OCI-LY1 (cell line): ENCODE measurements around the gene NTNG1.
"Not testable (repeated sequence)": the region's sequence is repeated elsewhere in the genome, so short reads cannot be mapped to it uniquely, and the experiment has no call there.

Experiments
- H2AFZ ChIP-seq: fragments of 200-600 bp; sonication (generic), shearing (Covaris generic); 2 replicates; pipeline ENCODE4 v1.6.0; 2014; ENCODE audit warnings: antibody characterized with exemption, mild to moderate bottlenecking, low read length
- H3F3A ChIP-seq: fragments of 200-600 bp; sonication (generic), shearing (Covaris generic); 2 replicates; pipeline ENCODE4 v1.6.0; 2014; ENCODE audit warnings: mild to moderate bottlenecking, antibody characterized with exemption, low read length, moderate library complexity; ENCODE audit not compliant: insufficient read depth
- H3K27ac ChIP-seq: fragments of 200-600 bp; sonication (generic); 2 replicates; pipeline ENCODE4 v1.5.1; 2014; ENCODE audit warnings: low read length, mixed run types, mild to moderate bottlenecking, low read depth; ENCODE audit not compliant: poor library complexity, severe bottlenecking
- H3K27me3 ChIP-seq: fragments of 200-600 bp; sonication (generic); 2 replicates; pipeline ENCODE4 v1.6.0; 2014; ENCODE audit warnings: antibody characterized with exemption, mild to moderate bottlenecking, low read length, moderate library complexity; ENCODE audit not compliant: insufficient read depth
- H3K36me3 ChIP-seq: fragments of 200-600 bp; sonication (generic); 2 replicates; pipeline ENCODE4 v1.6.1; 2014; ENCODE audit warnings: mild to moderate bottlenecking, antibody characterized with exemption, low read length, moderate library complexity, mixed read lengths; ENCODE audit not compliant: insufficient read depth
- H3K4me1 ChIP-seq: fragments of 200-600 bp; sonication (generic); 2 replicates; pipeline ENCODE4 v1.5.1; 2014; ENCODE audit warnings: mild to moderate bottlenecking, low read length, moderate library complexity; ENCODE audit not compliant: insufficient read depth, severe bottlenecking
- H3K4me2 ChIP-seq: fragments of 200-600 bp; sonication (generic), shearing (Covaris generic); 2 replicates; pipeline ENCODE4 v1.6.1; 2014; ENCODE audit warnings: low read length
- H3K4me3 ChIP-seq: fragments of 200-600 bp; sonication (generic); 2 replicates; pipeline ENCODE4 v1.5.1; 2014; ENCODE audit warnings: low read length, low read depth, mild to moderate bottlenecking, mixed read lengths; ENCODE audit not compliant: poor library complexity, severe bottlenecking
- H3K79me2 ChIP-seq: fragments of 200-600 bp; shearing (Covaris generic); 2 replicates; pipeline ENCODE4 v1.6.1; 2016; ENCODE audit warnings: mixed run types, low read length, mixed read lengths; ENCODE audit not compliant: insufficient read depth
- H3K9ac ChIP-seq: fragments of 200-600 bp; sonication (generic), shearing (Covaris generic); 2 replicates; pipeline ENCODE4 v1.6.1; 2014; ENCODE audit warnings: mild to moderate bottlenecking, low read length, mixed read lengths
- H3K9me2 ChIP-seq: fragments of 200-600 bp; sonication (generic), shearing (Covaris generic); 2 replicates; pipeline ENCODE4 v1.6.1; 2014; ENCODE audit warnings: low read depth, mild to moderate bottlenecking, low read length, mixed read lengths
- H3K9me3 ChIP-seq: fragments of 200-600 bp; shearing (Covaris generic); 2 replicates; pipeline ENCODE4 v1.6.1; 2014; ENCODE audit warnings: low read length, mixed read lengths
- H4K20me1 ChIP-seq: fragments of 200-600 bp; sonication (generic), shearing (Covaris generic); 2 replicates; pipeline ENCODE4 v1.6.0; 2016; ENCODE audit warnings: mild to moderate bottlenecking, low read length; ENCODE audit not compliant: insufficient read depth
- CTCF ChIP-seq: fragments of 200-600 bp; sonication (generic), shearing (Covaris generic); IDR thresholded peaks from 2 replicates; pipeline ENCODE4 v1.5.1; 2017; ENCODE audit warnings: mild to moderate bottlenecking, antibody characterized with exemption, low read length, moderate library complexity, mixed read lengths
- EZH2 ChIP-seq: fragments of 200-600 bp; sonication (generic), shearing (Covaris generic); IDR thresholded peaks from 2 replicates; pipeline ENCODE4 v1.8.0; 2017; ENCODE audit warnings: borderline replicate concordance, mixed run types, mild to moderate bottlenecking, antibody characterized with exemption, low read length, moderate library complexity, mixed read lengths

Gene NTNG1

GRCh38 chr1:107158496-107158895 lies 17.7 kb downstream of the NTNG1 start:
- no peaks in the 10 kb centered on the region for H3K36me3 ChIP-seq

GRCh38 chr1:107158991-107159390 lies 18.2 kb downstream of the NTNG1 start:
- H3K9me3 ChIP-seq: no peaks in the 10 kb centered on the region
- no peaks in the 10 kb centered on the region for H4K20me1 ChIP-seq
- no peaks in the 10 kb centered on the region for H3K4me1 ChIP-seq
- TF ChIP-seq CTCF: no peak
- no peak for TF ChIP-seq EZH2
- H3K27me3 ChIP-seq: no peaks in the 10 kb centered on the region
- H3K79me2 ChIP-seq: no peaks in the 10 kb centered on the region
- H3K4me3 ChIP-seq: no peak overlapping the region
- no peak overlapping the region for H3K27ac ChIP-seq
- no peaks in the 10 kb centered on the region for H3F3A ChIP-seq
- no peak overlapping the region for H2AFZ ChIP-seq
- H3K36me3 ChIP-seq: no peaks in the 10 kb centered on the region
- H3K9me2 ChIP-seq: no peaks in the 10 kb centered on the region
- no peak overlapping the region for H3K9ac ChIP-seq
- H3K4me2 ChIP-seq: no peak overlapping the region

More at GRCh38 chr1:107158496-107158895, 17.7 kb downstream of the NTNG1 start:
- Histone ChIP-seq H3K4me3 (no peak overlapping the region), H3K4me1 (no peaks in the 10 kb centered on the region), H3K79me2 (no peaks in the 10 kb centered on the region), H3K27ac (no peak overlapping the region), H3K9me2 (no peaks in the 10 kb centered on the region), H4K20me1 (no peaks in the 10 kb centered on the region), H2AFZ (no peak overlapping the region), H3F3A (no peaks in the 10 kb centered on the region), H3K9ac (no peak overlapping the region), H3K9me3 (no peaks in the 10 kb centered on the region), H3K4me2 (no peak overlapping the region), H3K27me3 (no peaks in the 10 kb centered on the region)
- TF ChIP-seq EZH2 (no peak), CTCF (no peak)

- Histone ChIP-seq H3K27ac (no peak overlapping the region), H3K9me3 (peaks cover 3% of the 10 kb centered on the region; the same call in 1 of the 2 replicates), H4K20me1 (no peaks in the 10 kb centered on the region), H3K79me2 (no peaks in the 10 kb centered on the region), H3K4me2 (no peak overlapping the region), H3K36me3 (no peaks in the 10 kb centered on the region), H3K4me1 (no peaks in the 10 kb centered on the region), H3K4me3 (no peak overlapping the region), H3K27me3 (no peaks in the 10 kb centered on the region), H2AFZ (no peak overlapping the region), H3K9me2 (no peaks in the 10 kb centered on the region), H3F3A (no peaks in the 10 kb centered on the region), H3K9ac (no peak overlapping the region)
- TF ChIP-seq EZH2: no peak
- no peak for TF ChIP-seq CTCF
Observed at GRCh38 chr1:107162745-107163144, 21.9 kb downstream of the NTNG1 start.

- not testable (repeated sequence) for H3K79me2 ChIP-seq, H4K20me1 ChIP-seq, H3K4me3 ChIP-seq, H3F3A ChIP-seq, H3K36me3 ChIP-seq, H3K4me1 ChIP-seq, H3K27me3 ChIP-seq, H3K9ac ChIP-seq, H3K27ac ChIP-seq, H3K9me3 ChIP-seq, H3K4me2 ChIP-seq, H3K9me2 ChIP-seq, H2AFZ ChIP-seq
Observed at GRCh38 chr1:107164901-107165300, 24.1 kb downstream of the NTNG1 start.
